Loucy (cell line): Measurements from ENCODE around the gene DYNLT3.

Experiments used
- H2AFZ ChIP-seq: fragments of 200-600 bp; sonication (generic); 2 replicates; pipeline ENCODE4 v1.6.0; 2016; ENCODE audit warnings: antibody characterized with exemption, mild to moderate bottlenecking, low read length, moderate library complexity
- H3F3A ChIP-seq: fragments of 200-600 bp; 2 replicates; pipeline ENCODE4 v1.6.0; 2016; ENCODE audit warnings: antibody characterized with exemption, low read depth, mild to moderate bottlenecking
- H3K27me3 ChIP-seq: fragments of 200-600 bp; sonication (generic); 2 replicates; pipeline ENCODE4 v1.6.1; 2014; ENCODE audit warnings: low read length, mild to moderate bottlenecking; ENCODE audit not compliant: insufficient read depth, poor library complexity, severe bottlenecking
- H3K36me3 ChIP-seq: fragments of 200-600 bp; sonication (generic); 2 replicates; pipeline ENCODE4 v1.6.1; 2016; ENCODE audit warnings: low read length; ENCODE audit not compliant: insufficient read depth
- H3K4me1 ChIP-seq: fragments of 200-600 bp; sonication (generic); 2 replicates; pipeline ENCODE4 v1.5.1; 2014; ENCODE audit warnings: low read length, mild to moderate bottlenecking; ENCODE audit not compliant: insufficient read depth, poor library complexity, severe bottlenecking
- H3K4me2 ChIP-seq: fragments of 200-600 bp; sonication (generic); 2 replicates; pipeline ENCODE4 v1.6.0; 2014; ENCODE audit warnings: antibody characterized with exemption, low read length, low read depth, mild to moderate bottlenecking; ENCODE audit not compliant: poor library complexity, severe bottlenecking
- H3K4me3 ChIP-seq: fragments of 200-600 bp; sonication (generic); 2 replicates; pipeline ENCODE4 v1.5.1; 2014; ENCODE audit warnings: low read length, mild to moderate bottlenecking, mixed read lengths; ENCODE audit not compliant: poor library complexity, severe bottlenecking
- H3K79me2 ChIP-seq: fragments of 200-600 bp; sonication (generic); 2 replicates; pipeline ENCODE4 v1.6.1; 2014; ENCODE audit warnings: low read length; ENCODE audit not compliant: insufficient read depth
- H3K9ac ChIP-seq: fragments of 200-600 bp; sonication (generic); 2 replicates; pipeline ENCODE4 v1.6.0; 2014; ENCODE audit warnings: mild to moderate bottlenecking, low read depth, low read length, moderate library complexity; ENCODE audit not compliant: poor library complexity, severe bottlenecking
- H3K9me2 ChIP-seq: fragments of 200-600 bp; sonication (generic); replicated peaks from 2 replicates; pipeline ENCODE4 v1.6.1; 2016; ENCODE audit warnings: low read depth, low read length, mixed read lengths
- H3K9me3 ChIP-seq: fragments of 200-600 bp; sonication (generic); 2 replicates; pipeline ENCODE4 v1.6.1; 2014; ENCODE audit warnings: mild to moderate bottlenecking, antibody characterized with exemption, low read length, low read depth; ENCODE audit not compliant: insufficient read depth
- H4K20me1 ChIP-seq: fragments of 200-600 bp; sonication (generic); 2 replicates; pipeline ENCODE4 v1.6.0; 2014; ENCODE audit warnings: antibody characterized with exemption, low read length, mild to moderate bottlenecking; ENCODE audit not compliant: insufficient read depth, poor library complexity, severe bottlenecking
- EZH2phosphoT487 ChIP-seq: fragments of 200-600 bp; IDR thresholded peaks from 2 replicates; pipeline ENCODE4 v1.6.1; 2018; ENCODE audit warnings: antibody characterized with exemption, mild to moderate bottlenecking, moderate library complexity, borderline replicate concordance
- TF ChIP-seq, protein P1 (sequence below): fragments of 200-600 bp; sonication (generic); conservative IDR thresholded peaks from 2 replicates; pipeline ENCODE4 v1.5.1; 2014; ENCODE audit warnings: mild to moderate bottlenecking, antibody characterized with exemption, low read length

DYNLT3 gene

DNA sequence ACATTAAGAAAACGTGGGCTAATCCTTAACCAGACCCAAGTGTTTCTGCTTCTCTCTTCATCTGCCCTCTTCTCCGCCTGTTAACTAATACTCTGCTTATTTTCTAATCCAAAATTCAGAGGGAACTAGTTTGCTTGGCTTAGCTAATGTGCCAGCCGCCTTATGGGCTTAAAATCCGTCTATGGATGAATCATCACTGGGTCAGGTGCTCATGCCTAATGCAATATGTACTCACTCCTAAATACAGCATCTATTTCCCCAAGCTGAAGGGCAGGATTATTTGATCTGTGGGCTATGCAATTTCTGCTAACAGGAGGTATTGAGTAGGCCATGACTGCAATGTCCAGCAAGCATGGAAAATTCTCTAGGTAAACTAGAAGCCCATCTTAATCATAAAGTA lies 12.4 kb downstream of the DYNLT3 start:
- H3K79me2 ChIP-seq, result no peaks in the 10 kb centered on the region
- no peaks in the 10 kb centered on the region for H3K27me3 ChIP-seq
- H3K36me3 ChIP-seq, result no peaks in the 10 kb centered on the region
- no peak for TF ChIP-seq EZH2phosphoT487
- TF ChIP-seq, protein P1, sequence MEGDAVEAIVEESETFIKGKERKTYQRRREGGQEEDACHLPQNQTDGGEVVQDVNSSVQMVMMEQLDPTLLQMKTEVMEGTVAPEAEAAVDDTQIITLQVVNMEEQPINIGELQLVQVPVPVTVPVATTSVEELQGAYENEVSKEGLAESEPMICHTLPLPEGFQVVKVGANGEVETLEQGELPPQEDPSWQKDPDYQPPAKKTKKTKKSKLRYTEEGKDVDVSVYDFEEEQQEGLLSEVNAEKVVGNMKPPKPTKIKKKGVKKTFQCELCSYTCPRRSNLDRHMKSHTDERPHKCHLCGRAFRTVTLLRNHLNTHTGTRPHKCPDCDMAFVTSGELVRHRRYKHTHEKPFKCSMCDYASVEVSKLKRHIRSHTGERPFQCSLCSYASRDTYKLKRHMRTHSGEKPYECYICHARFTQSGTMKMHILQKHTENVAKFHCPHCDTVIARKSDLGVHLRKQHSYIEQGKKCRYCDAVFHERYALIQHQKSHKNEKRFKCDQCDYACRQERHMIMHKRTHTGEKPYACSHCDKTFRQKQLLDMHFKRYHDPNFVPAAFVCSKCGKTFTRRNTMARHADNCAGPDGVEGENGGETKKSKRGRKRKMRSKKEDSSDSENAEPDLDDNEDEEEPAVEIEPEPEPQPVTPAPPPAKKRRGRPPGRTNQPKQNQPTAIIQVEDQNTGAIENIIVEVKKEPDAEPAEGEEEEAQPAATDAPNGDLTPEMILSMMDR, result no peak
- no peaks in the 10 kb centered on the region for H3K9me3 ChIP-seq
- H3K4me2 ChIP-seq, result no peak overlapping the region
- no peaks in the 10 kb centered on the region for H3F3A ChIP-seq
- no peak overlapping the region for H2AFZ ChIP-seq
- no peak overlapping the region for H3K9ac ChIP-seq
- peaks cover 1% of the 10 kb centered on the region for H3K4me1 ChIP-seq
- H4K20me1 ChIP-seq, result no peaks in the 10 kb centered on the region
- no peaks in the 10 kb centered on the region for H3K9me2 ChIP-seq
- no peak overlapping the region for H3K4me3 ChIP-seq

DNA sequence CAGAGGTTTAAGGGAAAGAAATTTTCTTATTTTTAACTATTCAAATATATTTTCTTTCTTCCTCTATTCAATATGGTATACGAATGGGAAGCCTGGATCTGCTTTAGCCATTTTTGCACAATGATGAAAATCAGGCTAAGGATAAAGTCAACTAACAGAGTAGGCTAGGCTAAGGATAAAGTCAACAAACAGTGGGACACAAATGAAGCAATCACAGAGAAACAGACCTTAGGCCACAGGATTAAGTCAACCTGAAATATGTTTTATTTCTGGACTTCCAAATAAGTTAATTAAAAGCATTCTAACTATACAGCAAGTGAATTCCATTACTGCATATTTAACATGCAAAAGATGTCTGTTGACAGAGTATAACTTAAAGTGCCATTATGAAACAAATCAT lies 17.0 kb downstream of the DYNLT3 start:
- no peaks in the 10 kb centered on the region for H4K20me1 ChIP-seq
- TF ChIP-seq, protein P1, result no peak
- no peak for TF ChIP-seq EZH2phosphoT487
- no peaks in the 10 kb centered on the region for H3K79me2 ChIP-seq
- H3K9me2 ChIP-seq, result no peaks in the 10 kb centered on the region
- no peak overlapping the region for H2AFZ ChIP-seq
- no peak overlapping the region for H3K4me3 ChIP-seq
- no peaks in the 10 kb centered on the region for H3K36me3 ChIP-seq
- H3K9ac ChIP-seq, result no peak overlapping the region
- H3K9me3 ChIP-seq, result no peaks in the 10 kb centered on the region
- peaks cover 8% of the 10 kb centered on the region for H3K4me1 ChIP-seq
- H3K27me3 ChIP-seq, result no peaks in the 10 kb centered on the region
- no peaks in the 10 kb centered on the region for H3F3A ChIP-seq
- no peak overlapping the region for H3K4me2 ChIP-seq

DNA sequence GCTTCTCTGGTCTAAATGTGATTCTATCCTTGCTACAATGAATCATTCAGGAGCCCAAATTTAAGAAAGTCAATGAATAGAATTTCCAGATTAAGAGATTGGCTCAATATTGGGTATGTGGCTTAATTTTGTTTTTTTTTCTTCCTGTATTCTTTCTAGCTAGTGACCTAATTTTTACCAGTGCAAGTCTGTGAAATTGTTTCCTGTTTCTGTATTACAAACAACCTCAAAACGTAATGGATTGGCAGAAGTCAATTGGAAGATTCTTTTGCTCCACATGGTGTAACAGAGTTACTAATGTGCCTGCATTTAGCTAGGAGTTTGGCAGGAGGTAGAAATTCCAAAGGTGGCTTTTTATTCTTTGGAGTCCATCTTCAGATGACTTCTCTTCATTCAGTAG lies 17.6 kb downstream of the DYNLT3 start:
- 0 out of 2 replicates have a peak overlapping the region, but pooled peaks have one; percentile 36 for H2AFZ ChIP-seq
- H3K4me2 ChIP-seq, result no peak overlapping the region
- H3K4me3 ChIP-seq, result no peak overlapping the region

More for the DNA sequence above, 17.6 kb downstream of the DYNLT3 start:
- no peaks in the 10 kb centered on the region for H3K36me3 ChIP-seq
- no peaks in the 10 kb centered on the region for H3K79me2 ChIP-seq
- H3K4me1 ChIP-seq, result peaks cover 12% of the 10 kb centered on the region
- H3K9me3 ChIP-seq, result no peaks in the 10 kb centered on the region
- H4K20me1 ChIP-seq, result no peaks in the 10 kb centered on the region
- no peaks in the 10 kb centered on the region for H3F3A ChIP-seq
- TF ChIP-seq, protein P1, result no peak
- no peak for TF ChIP-seq EZH2phosphoT487
- H3K27me3 ChIP-seq, result no peaks in the 10 kb centered on the region
- no peaks in the 10 kb centered on the region for H3K9me2 ChIP-seq
- no peak overlapping the region for H3K9ac ChIP-seq
